B cell (primary cell): ENCODE data around the gene BMP8A. TPM values are rescaled to one million over a fixed set of nuclear protein-coding genes. Genes with fewer than 3 reads are reported as not detected.

Experiments used
- ATAC-seq: fragments of 200-7000 bp; cut with Tn5 transposase; one replicate; pipeline ENCODE4 v1.10.0; 2021; ENCODE audit warnings: low read depth, mild to moderate bottlenecking, moderate number of reproducible peaks, moderate library complexity
- CTCF ChIA-PET: fragments of 350-600 bp; sonication (Branson Sonifier 250); formaldehyde crosslinking; loops from one replicate; lab custom pipeline; 2021; ENCODE audit warnings: antibody characterized with exemption, inconsistent platforms; lab: Charles Lee
- POLR2A ChIA-PET: fragments of 350-600 bp; sonication (Branson Sonifier 250); formaldehyde crosslinking; loops from one replicate; lab custom pipeline; 2021; ENCODE audit warnings: antibody characterized with exemption; lab: Charles Lee
- DNase-seq: peaks from one replicate; pipeline ENCODE4 v3.0.0; 2013
- H2AFZ ChIP-seq: 2 replicates; pipeline ENCODE4 v1.6.1; 2012; ENCODE audit warnings: mild to moderate bottlenecking, low read depth, low read length; ENCODE audit not compliant: insufficient read depth, poor library complexity, severe bottlenecking
- H3K27ac ChIP-seq, 2 donors: 1 replicate in 1 of 2; 2 replicates in 1 of 2; pipeline ENCODE4 v1.5.1; 2012 to 2013; ENCODE audit warnings: low read length in 2 of 2, mild to moderate bottlenecking in 2 of 2, moderate library complexity in 1 of 2
- H3K27me3 ChIP-seq, 4 experiments: fragments of 200-600 bp in 1 of 4; sonication (generic) in 1 of 4; replicated peaks in 1 of 4; 1 replicate in 2 of 4; 2 replicates in 2 of 4; pipeline versions ENCODE4 v1.6.1 to v1.7.0; 2013 to 2016; ENCODE audit warnings: low read length in 3 of 4, mild to moderate bottlenecking in 2 of 4, mixed read lengths in 1 of 4, moderate library complexity in 1 of 4; ENCODE audit not compliant: insufficient read depth in 4 of 4, control insufficient read depth in 3 of 4; ENCODE audit errors: control extremely low read depth in 1 of 4
- H3K36me3 ChIP-seq, 2 experiments: replicated peaks in 1 of 2; 1 replicate in 1 of 2; 2 replicates in 1 of 2; pipeline versions ENCODE4 v1.6.1 to v1.7.1; 2013; ENCODE audit warnings: low read length in 1 of 2; ENCODE audit not compliant: insufficient read depth in 2 of 2, control insufficient read depth in 1 of 2; ENCODE audit errors: control extremely low read depth in 1 of 2, extremely low read depth in 1 of 2
- H3K4me1 ChIP-seq, 2 donors: fragments of 200-600 bp in 1 of 2; sonication (generic) in 1 of 2; 1 replicate in 1 of 2; 2 replicates in 1 of 2; pipeline versions ENCODE4 v1.5.1 to v1.6.1; 2013 to 2017; ENCODE audit warnings: low read length in 2 of 2; ENCODE audit not compliant: control insufficient read depth in 2 of 2, insufficient read depth in 2 of 2
- H3K4me2 ChIP-seq: replicated peaks from 2 replicates; pipeline ENCODE3; 2012; ENCODE audit warnings: mild to moderate bottlenecking, low read depth, low read length; ENCODE audit not compliant: poor library complexity, severe bottlenecking
- H3K4me3 ChIP-seq, 5 experiments: fragments of 200-600 bp in 1 of 5; sonication (generic) in 1 of 5; 1 replicate in 3 of 5; 2 replicates in 2 of 5; pipeline versions ENCODE4 v1.5.1 to v1.7.0; 2011 to 2016; ENCODE audit warnings: low read length in 4 of 5, mild to moderate bottlenecking in 4 of 5, low read depth in 2 of 5, control low read depth in 1 of 5, moderate library complexity in 1 of 5; ENCODE audit not compliant: insufficient read depth in 1 of 5; ENCODE audit errors: control extremely low read depth in 1 of 5, extremely low read depth in 1 of 5
- H3K79me2 ChIP-seq: fragments of 200-600 bp; sonication (generic); one replicate; pipeline ENCODE4 v1.6.0; 2016; ENCODE audit warnings: low read length; ENCODE audit not compliant: control insufficient read depth, insufficient read depth
- H3K9ac ChIP-seq: fragments of 200-600 bp; sonication (generic); 2 replicates; pipeline ENCODE4 v1.6.1; 2017; ENCODE audit warnings: mild to moderate bottlenecking, low read length, moderate library complexity
- H3K9me3 ChIP-seq, 3 donors: one replicate each; pipeline versions ENCODE4 v1.6.1 to v1.7.1; 2013; ENCODE audit warnings: low read length in 2 of 3; ENCODE audit not compliant: control insufficient read depth in 2 of 3, insufficient read depth in 1 of 3; ENCODE audit errors: control extremely low read depth in 1 of 3
- H4K20me1 ChIP-seq: 2 replicates; pipeline ENCODE4 v1.6.0; 2012; ENCODE audit warnings: mild to moderate bottlenecking, low read length; ENCODE audit not compliant: insufficient read depth, control insufficient read depth, poor library complexity, severe bottlenecking
- H3K27ac Mint-ChIP-seq: one replicate; pipeline ENCODE4 v1.8.0; 2021; ENCODE audit warnings: mixed read lengths
- H3K27me3 Mint-ChIP-seq: one replicate; pipeline ENCODE4 v1.8.0; 2021; ENCODE audit warnings: mixed read lengths
- H3K4me1 Mint-ChIP-seq: one replicate; pipeline ENCODE4 v1.8.0; 2021; ENCODE audit warnings: mixed read lengths
- H3K4me3 Mint-ChIP-seq: one replicate; pipeline ENCODE4 v1.8.0; 2021; ENCODE audit warnings: mixed read lengths
- H3K9me3 Mint-ChIP-seq: one replicate; pipeline ENCODE4 v1.8.0; 2022; ENCODE audit warnings: mixed read lengths; ENCODE audit not compliant: insufficient read depth
- EZH2 ChIP-seq: IDR thresholded peaks from 2 replicates; pipeline ENCODE4 v1.6.1; 2012; ENCODE audit warnings: borderline replicate concordance, low read depth, mild to moderate bottlenecking, moderate library complexity, low read length; ENCODE audit not compliant: insufficient read depth, poor library complexity, severe bottlenecking
- WGBS: methylation state at CpG from one replicate; pipeline ENCODE4 v1.1.5; 2013; ENCODE audit warnings: missing lambda C conversion rate; ENCODE audit not compliant: insufficient coverage; 5-methylcytosine and 5-hydroxymethylcytosine counted together
- intact Hi-C: fragments of 100-400 bp; cut with micrococcal nuclease; formaldehyde crosslinking; loops from one replicate; pipeline ENCODE4 v1.10.0; 2022
- polyA plus RNA-seq: library from polyadenylated mRNA; depleted of rRNA; stranded (reverse); fragments of >200 nt; gene quantifications from 2 replicates; pipeline ENCODE4 v1.2.3, GENCODE V29; 2012
- total RNA-seq, 2 donors: library from RNA; stranded (reverse); fragments of 120-200 nt in 1 of 2; gene quantifications; 1 replicate in 1 of 2; 2 replicates in 1 of 2; pipeline versions ENCODE4 v1.2.3 to v1.2.4, GENCODE V29; 2013 to 2022
- TF ChIP-seq, protein P1 (sequence below): fragments of 200-600 bp; IDR thresholded peaks from one replicate; pipeline ENCODE4 v1.8.0; 2022; ENCODE audit warnings: antibody characterized with exemption, mild to moderate bottlenecking

The BMP8A gene
- total and polyA plus RNA-seq, 2 donors (not counting 1 experiment from before 2014, with no cell fraction given) = 0.25 to 1.1 TPM

DNA sequence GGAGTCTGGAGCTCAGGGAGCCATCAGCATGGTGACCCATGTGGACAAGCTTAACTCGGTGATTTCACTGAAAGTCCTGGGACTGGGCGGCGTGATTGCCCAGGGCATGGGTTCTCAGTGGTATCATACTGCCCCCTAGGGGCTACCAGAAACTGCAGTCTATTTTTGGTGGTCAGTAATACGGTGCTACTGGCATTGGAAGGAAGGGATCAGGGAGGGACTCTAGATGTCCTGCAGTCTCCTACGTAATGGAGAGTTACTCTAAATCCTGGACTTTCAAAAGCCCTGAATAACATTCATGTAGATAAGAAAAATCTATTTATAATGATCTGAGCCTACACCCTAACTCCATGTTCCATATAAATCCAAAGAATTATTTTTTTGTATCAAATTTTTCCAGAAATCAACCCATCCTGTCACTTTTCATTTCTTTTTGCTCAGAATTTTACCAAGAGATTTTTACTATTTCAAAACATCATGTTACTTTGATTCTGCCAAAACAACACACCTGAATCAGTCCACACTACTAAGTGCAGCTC, 47.9 kb downstream of the BMP8A start:
- H3K9ac ChIP-seq = no peak overlapping the region
- TF ChIP-seq EZH2 = no peak
- TF ChIP-seq, protein P1, sequence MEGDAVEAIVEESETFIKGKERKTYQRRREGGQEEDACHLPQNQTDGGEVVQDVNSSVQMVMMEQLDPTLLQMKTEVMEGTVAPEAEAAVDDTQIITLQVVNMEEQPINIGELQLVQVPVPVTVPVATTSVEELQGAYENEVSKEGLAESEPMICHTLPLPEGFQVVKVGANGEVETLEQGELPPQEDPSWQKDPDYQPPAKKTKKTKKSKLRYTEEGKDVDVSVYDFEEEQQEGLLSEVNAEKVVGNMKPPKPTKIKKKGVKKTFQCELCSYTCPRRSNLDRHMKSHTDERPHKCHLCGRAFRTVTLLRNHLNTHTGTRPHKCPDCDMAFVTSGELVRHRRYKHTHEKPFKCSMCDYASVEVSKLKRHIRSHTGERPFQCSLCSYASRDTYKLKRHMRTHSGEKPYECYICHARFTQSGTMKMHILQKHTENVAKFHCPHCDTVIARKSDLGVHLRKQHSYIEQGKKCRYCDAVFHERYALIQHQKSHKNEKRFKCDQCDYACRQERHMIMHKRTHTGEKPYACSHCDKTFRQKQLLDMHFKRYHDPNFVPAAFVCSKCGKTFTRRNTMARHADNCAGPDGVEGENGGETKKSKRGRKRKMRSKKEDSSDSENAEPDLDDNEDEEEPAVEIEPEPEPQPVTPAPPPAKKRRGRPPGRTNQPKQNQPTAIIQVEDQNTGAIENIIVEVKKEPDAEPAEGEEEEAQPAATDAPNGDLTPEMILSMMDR = peak; percentile 91
- peak; percentile 72 for DNase-seq
- H4K20me1 ChIP-seq = no peaks in the 10 kb centered on the region
- H3K27ac ChIP-seq = no peak overlapping the region
- ChIA-PET POLR2A (no interaction called here), CTCF (interaction anchor here (0.6 to 3.2 kb wide), 35 partner anchors 8 to 441 kb away, joined by 3 to 22 read pairs (median 5); partner anchors contain the start of gene BMP8A)
- ATAC-seq = peak; percentile 78
- peak overlapping the region; percentile 5 for H3K4me2 ChIP-seq
- no peak overlapping the region for H3K4me3 ChIP-seq
- H3K9me3 ChIP-seq = peaks cover 0 to 18% (median 9%) of the 10 kb centered on the region in 3 donors
- no peaks in the 10 kb centered on the region for H3K79me2 ChIP-seq
- Mint-ChIP-seq H3K9me3 (no peaks in the 10 kb centered on the region), H3K4me1 (peaks cover 22% of the 10 kb centered on the region), H3K27ac (no peak overlapping the region), H3K4me3 (no peak overlapping the region), H3K27me3 (no peaks in the 10 kb centered on the region)
- WGBS = 11% methylated on average over 4 of the region's 5 CpGs
- peak overlapping the region; percentile 2 for H2AFZ ChIP-seq
- intact Hi-C loops = loop anchor here (1.0 to 10.0 kb wide), 4 partner anchors 48 to 441 kb away; partner anchors contain the start of gene BMP8A
- H3K36me3 ChIP-seq = peaks cover 0 to 11% of the 10 kb centered on the region in 2 experiments
- no peaks in the 10 kb centered on the region for H3K27me3 ChIP-seq
- peaks cover 20 to 27% of the 10 kb centered on the region in 2 donors for H3K4me1 ChIP-seq

DNA sequence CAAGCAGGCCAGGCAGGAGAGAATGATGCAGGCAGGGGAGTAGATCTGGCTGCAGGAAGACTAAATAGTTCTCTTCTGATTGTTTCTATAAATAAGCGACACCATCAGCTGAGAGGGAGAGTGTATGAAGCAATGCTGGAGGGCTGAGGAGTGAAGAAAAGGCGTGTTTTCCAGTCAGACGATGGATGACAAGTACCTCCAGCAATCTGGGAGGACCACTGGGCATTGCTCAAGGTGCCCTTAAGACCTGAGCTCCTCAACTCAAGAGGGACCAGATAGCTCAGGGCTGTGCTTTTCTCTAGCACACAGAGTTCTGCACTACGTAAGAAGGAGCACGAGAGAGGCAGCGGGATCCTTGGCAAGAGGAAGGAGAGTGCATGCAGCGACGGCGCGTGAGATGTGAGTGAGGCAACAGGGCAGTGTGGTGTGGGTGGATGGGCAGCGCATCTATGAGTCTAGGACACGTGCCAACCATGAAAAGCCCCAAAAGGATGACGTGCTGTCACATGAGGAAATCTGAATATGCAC, 49.1 kb downstream of the BMP8A start:
- H3K27me3 Mint-ChIP-seq = no peaks in the 10 kb centered on the region
- no peak for ATAC-seq
- CTCF ChIA-PET = interaction anchor here (0.5 to 3.2 kb wide), 9 partner anchors 9 to 442 kb away, joined by 3 to 22 read pairs (median 4); no protein-coding TSS in a partner anchor

More for the DNA sequence above, 49.1 kb downstream of the BMP8A start:
- H3K9me3 ChIP-seq = peaks cover 0 to 18% (median 9%) of the 10 kb centered on the region in 3 donors
- no peak overlapping the region for H3K4me3 Mint-ChIP-seq
- TF ChIP-seq, protein P1 = no peak
- TF ChIP-seq EZH2 = no peak
- H4K20me1 ChIP-seq = no peaks in the 10 kb centered on the region
- no peaks in the 10 kb centered on the region for H3K79me2 ChIP-seq
- no peaks in the 10 kb centered on the region for H3K9me3 Mint-ChIP-seq
- H3K27ac Mint-ChIP-seq = peak overlapping the region; percentile 17
- DNase-seq = no peak
- intact Hi-C loops = no loop called here
- POLR2A ChIA-PET = no interaction called here
- H3K4me2 ChIP-seq = no peak overlapping the region
- peak overlapping the region in 1 of 2 donors; percentile 12 for H3K27ac ChIP-seq
- no peak overlapping the region for H3K4me3 ChIP-seq
- H3K27me3 ChIP-seq = no peaks in the 10 kb centered on the region
- no peak overlapping the region for H2AFZ ChIP-seq
- WGBS = 96% methylated on average over 12 of the region's 13 CpGs
- H3K4me1 ChIP-seq = peaks cover 20 to 27% of the 10 kb centered on the region in 2 donors
- no peak overlapping the region for H3K9ac ChIP-seq
- H3K4me1 Mint-ChIP-seq = peaks cover 24% of the 10 kb centered on the region
- H3K36me3 ChIP-seq = peaks cover 0 to 7% of the 10 kb centered on the region in 2 experiments
